Liver (tissue), 9 donors: ENCODE results near the gene POLN. TPM values are rescaled to one million over a fixed set of nuclear protein-coding genes. Genes with fewer than 3 reads are reported as not detected.

ENCODE experiments used
- DNase-seq: peaks from one replicate; pipeline ENCODE4 v3.0.0-alpha.2; 2017; ENCODE audit warnings: low spot score
- H3K27ac ChIP-seq, 2 donors: one replicate each; pipeline ENCODE4 v1.7.0; 2013; ENCODE audit warnings: inconsistent platforms in 2 of 2, low read length in 2 of 2, control low read depth in 1 of 2, low read depth in 1 of 2, mild to moderate bottlenecking in 1 of 2
- H3K27me3 ChIP-seq, 4 donors: one replicate each; pipeline versions ENCODE4 v1.6.1 to v1.7.0; 2013; ENCODE audit warnings: low read length in 3 of 4, inconsistent platforms in 1 of 4, mild to moderate bottlenecking in 1 of 4, moderate library complexity in 1 of 4; ENCODE audit not compliant: control insufficient read depth in 4 of 4, insufficient read depth in 4 of 4
- H3K36me3 ChIP-seq, 4 donors: one replicate each; pipeline versions ENCODE4 v1.6.1 to v1.7.0; 2013; ENCODE audit warnings: low read length in 3 of 4, mild to moderate bottlenecking in 3 of 4, low read depth in 1 of 4, moderate library complexity in 1 of 4; ENCODE audit not compliant: control insufficient read depth in 4 of 4, insufficient read depth in 3 of 4
- H3K4me1 ChIP-seq, 4 donors: one replicate each; pipeline versions ENCODE4 v1.6.1 to v1.7.0; 2013; ENCODE audit warnings: low read length in 3 of 4, mild to moderate bottlenecking in 3 of 4, moderate library complexity in 1 of 4; ENCODE audit not compliant: control insufficient read depth in 4 of 4, insufficient read depth in 4 of 4
- H3K4me3 ChIP-seq, 3 donors: one replicate each; pipeline versions ENCODE4 v1.6.1 to v1.7.0; 2013; ENCODE audit warnings: low read length in 3 of 3, control low read depth in 1 of 3, low read depth in 1 of 3, mild to moderate bottlenecking in 1 of 3
- H3K9ac ChIP-seq, 2 donors: one replicate each; pipeline ENCODE4 v1.7.0; 2013; ENCODE audit warnings: low read length in 2 of 2, mild to moderate bottlenecking in 2 of 2, moderate library complexity in 2 of 2, control low read depth in 1 of 2, low read depth in 1 of 2
- H3K9me3 ChIP-seq, 4 donors: one replicate each; pipeline versions ENCODE4 v1.6.1 to v1.7.0; 2013; ENCODE audit warnings: low read length in 3 of 4; ENCODE audit not compliant: control insufficient read depth in 4 of 4
- ATF3 ChIP-seq: IDR thresholded peaks from 2 replicates; pipeline ENCODE4 v1.6.1; 2016; ENCODE audit warnings: antibody characterized with exemption
- CTCF ChIP-seq: fragments of 150-350 bp; IDR thresholded peaks from 2 replicates; pipeline ENCODE4 v1.5.1; 2017; ENCODE audit warnings: improper control_type of control experiment, low read depth, low read length; ENCODE audit not compliant: missing input control
- EGR1 ChIP-seq, 2 donors: IDR thresholded peaks; 2 replicates each; pipeline ENCODE4 v1.6.1; 2016 to 2018; ENCODE audit warnings: antibody characterized with exemption in 2 of 2, low read depth in 2 of 2
- FOXA2 ChIP-seq: IDR thresholded peaks from 2 replicates; pipeline ENCODE4 v1.6.1; 2016; ENCODE audit warnings: antibody characterized with exemption
- GABPA ChIP-seq, 2 donors: IDR thresholded peaks in 1 of 2; conservative IDR thresholded peaks in 1 of 2; 2 replicates each; pipeline ENCODE4 v1.6.1; 2016; ENCODE audit warnings: antibody characterized with exemption in 2 of 2, mild to moderate bottlenecking in 1 of 2, moderate library complexity in 1 of 2
- HNF4A ChIP-seq, 2 donors: conservative IDR thresholded peaks; 2 replicates each; pipeline ENCODE4 v1.6.1; 2016; ENCODE audit warnings: antibody characterized with exemption in 2 of 2, mild to moderate bottlenecking in 2 of 2
- HNF4G ChIP-seq: IDR thresholded peaks from 2 replicates; pipeline ENCODE4 v1.6.1; 2016; ENCODE audit warnings: antibody characterized with exemption
- JUND ChIP-seq, 2 donors: IDR thresholded peaks; 2 replicates each; pipeline ENCODE4 v1.6.1; 2016; ENCODE audit warnings: antibody characterized with exemption in 2 of 2
- RAD21 ChIP-seq, 2 donors: IDR thresholded peaks; 2 replicates each; pipeline ENCODE4 v1.6.1; 2016; ENCODE audit warnings: antibody characterized with exemption in 2 of 2, mild to moderate bottlenecking in 2 of 2
- REST ChIP-seq: IDR thresholded peaks from 2 replicates; pipeline ENCODE4 v1.6.1; 2016; ENCODE audit warnings: antibody characterized with exemption, mild to moderate bottlenecking
- RXRA ChIP-seq, 2 donors: IDR thresholded peaks; 2 replicates each; pipeline ENCODE4 v1.6.1; 2017 to 2018; ENCODE audit warnings: antibody characterized with exemption in 2 of 2, mild to moderate bottlenecking in 1 of 2
- SP1 ChIP-seq: IDR thresholded peaks from 2 replicates; pipeline ENCODE4 v1.6.1; 2018; ENCODE audit warnings: antibody characterized with exemption, mild to moderate bottlenecking
- TAF1 ChIP-seq: conservative IDR thresholded peaks from 2 replicates; pipeline ENCODE4 v1.6.1; 2016; ENCODE audit warnings: antibody characterized with exemption, mild to moderate bottlenecking
- YY1 ChIP-seq: IDR thresholded peaks from 2 replicates; pipeline ENCODE4 v1.6.1; 2016; ENCODE audit warnings: antibody characterized with exemption, mild to moderate bottlenecking
- WGBS: extraction: QIAGEN DNeasy Blood & Tissue Kit; methylation state at CpG from one replicate; pipeline ENCODE4 v1.1.7; 2013; 5-methylcytosine and 5-hydroxymethylcytosine counted together
- polyA plus RNA-seq, 2 donors: library from polyadenylated mRNA; stranded (reverse) in 1 of 2; unstranded in 1 of 2; fragments of 200-250 nt in 1 of 2; fragments of >200 nt in 1 of 2; fragmentation: Nextera tagmentation in 1 of 2; extraction: Ambion mirVana in 1 of 2; gene quantifications; one replicate each; pipeline versions ENCODE4 v1.2.1 to v1.2.3, GENCODE V29; 2013 to 2015
- total RNA-seq, 2 donors: library from RNA; depleted of rRNA; stranded (reverse); fragments of >200 nt; gene quantifications; one replicate each; pipeline ENCODE4 v1.2.3, GENCODE V29; 2014
- TF ChIP-seq, protein P1 (sequence below): IDR thresholded peaks from 2 replicates; pipeline ENCODE4 v1.6.1; 2016; ENCODE audit warnings: antibody characterized with exemption
- donor health status: healthy.
- donor health status: healthy.
- donor health status: healthy.
- donor health status: healthy.
- donor health status: healthy.

Gene POLN
- total and polyA plus RNA-seq, 4 donors = 0.44 to 2.3 (median 1.4) TPM

- no peak for TF ChIP-seq ATF3
These were observed 106.8 kb downstream of the POLN start (continued) for GRCh38 chr4:2135083-2135482.

GRCh38 chr4:2132438-2132837, 109.5 kb downstream of the POLN start:
- Histone ChIP-seq H3K4me1 (no peaks in the 10 kb centered on the region), H3K27ac (no peak overlapping the region), H3K4me3 (no peak overlapping the region), H3K9me3 (peaks cover 0 to 6% (median 4%) of the 10 kb centered on the region in 4 donors), H3K9ac (no peak overlapping the region), H3K27me3 (no peaks in the 10 kb centered on the region), H3K36me3 (no peaks in the 10 kb centered on the region)
- DNase-seq = no peak
- TF ChIP-seq JUND (IDR thresholded peaks at IDR 0.05) (no peak), SP1 (no peak), RAD21 (IDR thresholded peaks at IDR 0.05) (no peak), ATF3 (no peak), RXRA (IDR thresholded peaks at IDR 0.05) (no peak), HNF4A (conservative IDR thresholded peaks at IDR 0.05) (no peak), GABPA (IDR thresholded peaks at IDR 0.05 in 1 of 2, conservative IDR thresholded peaks at IDR 0.05 in 1 of 2) (no peak), CTCF (no peak), REST (no peak), YY1 (no peak)
- TF ChIP-seq, protein P1, sequence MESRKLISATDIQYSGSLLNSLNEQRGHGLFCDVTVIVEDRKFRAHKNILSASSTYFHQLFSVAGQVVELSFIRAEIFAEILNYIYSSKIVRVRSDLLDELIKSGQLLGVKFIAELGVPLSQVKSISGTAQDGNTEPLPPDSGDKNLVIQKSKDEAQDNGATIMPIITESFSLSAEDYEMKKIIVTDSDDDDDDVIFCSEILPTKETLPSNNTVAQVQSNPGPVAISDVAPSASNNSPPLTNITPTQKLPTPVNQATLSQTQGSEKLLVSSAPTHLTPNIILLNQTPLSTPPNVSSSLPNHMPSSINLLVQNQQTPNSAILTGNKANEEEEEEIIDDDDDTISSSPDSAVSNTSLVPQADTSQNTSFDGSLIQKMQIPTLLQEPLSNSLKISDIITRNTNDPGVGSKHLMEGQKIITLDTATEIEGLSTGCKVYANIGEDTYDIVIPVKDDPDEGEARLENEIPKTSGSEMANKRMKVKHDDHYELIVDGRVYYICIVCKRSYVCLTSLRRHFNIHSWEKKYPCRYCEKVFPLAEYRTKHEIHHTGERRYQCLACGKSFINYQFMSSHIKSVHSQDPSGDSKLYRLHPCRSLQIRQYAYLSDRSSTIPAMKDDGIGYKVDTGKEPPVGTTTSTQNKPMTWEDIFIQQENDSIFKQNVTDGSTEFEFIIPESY = no peak

- H3K9me3 ChIP-seq = peaks cover 0 to 6% (median 4%) of the 10 kb centered on the region in 4 donors
- no peaks in the 10 kb centered on the region for H3K27me3 ChIP-seq
- no peak overlapping the region for H3K27ac ChIP-seq
- H3K36me3 ChIP-seq = no peaks in the 10 kb centered on the region
- no peaks in the 10 kb centered on the region for H3K4me1 ChIP-seq
- no peak overlapping the region for H3K4me3 ChIP-seq
- 94% methylated on average over 20 of the region's 20 CpGs for WGBS
- H3K9ac ChIP-seq = no peak overlapping the region
- no peak for DNase-seq
- TF ChIP-seq RAD21 (IDR thresholded peaks at IDR 0.05) = no peak
- no peak for TF ChIP-seq ATF3
- no peak for TF ChIP-seq TAF1
- no peak for TF ChIP-seq FOXA2
- TF ChIP-seq REST = no peak
- TF ChIP-seq GABPA (IDR thresholded peaks at IDR 0.05 in 1 of 2, conservative IDR thresholded peaks at IDR 0.05 in 1 of 2) = no peak
- TF ChIP-seq EGR1 (IDR thresholded peaks at IDR 0.05; ENCODE audit: low read depth in 2 of 2) = no peak
- TF ChIP-seq YY1 = no peak
- no peak for TF ChIP-seq SP1
- no peak for TF ChIP-seq HNF4G
These were observed 114.2 kb downstream of the POLN start for GRCh38 chr4:2127609-2128332.
